NCI-H345 treated with DMSO at 0.1 percent for 48 hours (cell line): Measurements from ENCODE around the gene SELENOK.
A peak's percentile ranks its signal among the peaks of the same experiment; 100 is the strongest.

Experiments
- DNase-seq: peaks from one replicate; lab custom pipeline; 2025; ENCODE audit not compliant: unreplicated experiment; lab: John Stamatoyannopoulos, UW

The SELENOK gene

DNA sequence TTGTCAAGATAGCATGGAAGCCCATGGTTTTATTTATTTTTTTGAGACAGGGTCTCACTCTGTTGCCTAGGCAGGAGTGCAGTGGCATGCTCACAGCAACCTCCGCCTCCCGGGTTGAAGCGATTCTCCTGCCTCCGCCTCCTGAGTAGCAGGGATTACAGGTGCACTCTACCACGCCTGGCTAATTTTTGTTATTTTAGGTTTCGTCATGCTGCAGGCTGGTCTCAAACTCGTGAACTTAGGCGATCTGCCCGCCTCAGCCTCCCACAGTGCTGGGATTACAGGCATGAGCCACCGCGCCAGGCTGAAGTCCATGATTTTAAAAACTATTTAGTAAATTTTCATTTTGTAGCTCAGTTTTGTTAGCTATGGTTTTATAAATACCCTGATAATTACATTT is 7.0 kb downstream of the SELENOK start:
- no peak for DNase-seq

GRCh38 chr3:53883008-53883407 is 8.7 kb downstream of the SELENOK start:
- DNase-seq = no peak

GRCh38 chr3:53881691-53882593 is 9.7 kb downstream of the SELENOK start, which contains the start of gene ACTR8:
ACTR8 (minus strand) TSS chr3:53882152; CDS start chr3:53882101, 51 bp downstream.
- peak; percentile 46 for DNase-seq

GRCh38 chr3:53880396-53881345 is 11.0 kb downstream of the SELENOK start:
- DNase-seq = no peak

- DNase-seq = no peak
Measured at GRCh38 chr3:53865732-53866499, 25.7 kb downstream of the SELENOK start.

DNA sequence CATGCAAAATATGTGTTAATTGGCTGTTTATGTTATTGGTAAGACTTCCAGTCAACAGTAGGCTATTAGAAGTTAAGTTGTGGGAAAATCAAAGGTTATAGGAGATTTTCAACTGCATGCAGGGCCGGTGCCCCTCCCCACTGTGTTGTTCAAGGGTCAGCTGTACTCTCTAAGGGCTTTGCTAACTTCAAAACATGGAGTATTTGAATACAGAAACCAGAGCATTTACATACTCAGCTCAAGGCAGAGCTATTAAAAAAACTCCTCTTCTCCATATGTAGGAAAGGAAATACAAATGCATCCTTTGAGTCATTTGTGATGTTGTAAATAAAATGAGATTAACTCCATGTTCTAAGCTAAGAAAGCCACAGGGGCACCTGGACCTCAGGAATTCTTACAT is 28.5 kb downstream of the SELENOK start:
- DNase-seq = no peak

DNA sequence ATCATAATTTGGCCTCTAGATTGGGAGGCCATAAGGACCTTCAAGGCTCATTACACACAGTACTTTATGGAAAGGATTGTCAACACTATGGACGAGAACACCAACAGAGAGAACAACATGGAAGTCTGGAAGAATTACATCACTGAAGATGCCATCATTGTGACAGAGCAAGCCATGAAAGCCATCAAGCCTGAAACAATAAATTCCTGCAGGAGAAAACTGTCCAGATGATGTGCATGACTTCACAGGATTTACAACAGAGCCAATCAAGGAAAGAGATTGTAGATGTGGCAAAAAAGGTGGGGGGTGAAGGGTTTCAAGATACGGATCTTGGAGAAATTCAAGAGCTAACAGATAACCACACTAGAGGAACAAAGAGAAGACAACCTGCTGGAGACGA is 29.4 kb downstream of the SELENOK start:
- no peak for DNase-seq

GRCh38 chr3:53860196-53860595 is 31.5 kb downstream of the SELENOK start:
- no peak for DNase-seq

DNA sequence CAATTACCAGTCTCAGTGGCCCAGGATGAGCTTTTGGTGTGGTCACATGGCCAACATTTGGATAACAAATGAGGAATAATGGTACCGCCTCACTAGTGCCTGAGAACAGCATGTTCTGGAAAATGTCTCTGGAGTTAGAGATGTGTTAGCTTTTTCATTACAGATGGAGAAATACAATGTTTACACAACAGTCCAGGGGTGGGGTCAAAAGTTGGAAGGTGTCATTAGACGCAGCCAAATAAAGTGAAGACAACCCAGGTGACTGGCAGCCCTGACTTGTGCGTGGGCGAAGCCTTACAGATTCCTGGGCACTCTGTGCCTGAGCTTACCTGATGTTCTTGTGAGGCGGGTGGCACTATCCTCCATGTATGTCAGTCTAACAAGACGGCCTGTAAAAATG is 32.5 kb downstream of the SELENOK start:
- no peak for DNase-seq

GRCh38 chr3:53858096-53858741 is 33.4 kb downstream of the SELENOK start:
- no peak for DNase-seq

GRCh38 chr3:53856964-53857363 is 34.7 kb downstream of the SELENOK start:
- no peak for DNase-seq

DNA sequence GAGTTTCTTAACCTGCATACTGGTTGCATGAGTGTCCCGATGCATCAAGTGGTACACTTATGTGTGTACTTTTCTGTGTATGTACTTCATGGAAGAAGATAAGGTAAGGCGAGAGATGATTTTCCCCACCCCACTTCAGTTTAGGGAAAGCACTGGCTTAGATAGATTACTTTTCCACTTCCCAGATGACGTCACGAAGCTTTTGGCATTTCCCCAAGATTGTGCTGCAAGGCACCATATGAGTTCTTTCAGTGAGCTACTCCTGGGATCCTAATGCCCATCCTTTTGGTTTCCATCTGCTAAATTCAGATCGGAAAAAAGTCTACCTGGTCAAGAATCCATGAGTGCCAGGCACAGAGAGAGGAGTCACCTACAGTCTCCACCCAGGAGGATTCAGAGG is 40.8 kb downstream of the SELENOK start:
- no peak for DNase-seq

DNA sequence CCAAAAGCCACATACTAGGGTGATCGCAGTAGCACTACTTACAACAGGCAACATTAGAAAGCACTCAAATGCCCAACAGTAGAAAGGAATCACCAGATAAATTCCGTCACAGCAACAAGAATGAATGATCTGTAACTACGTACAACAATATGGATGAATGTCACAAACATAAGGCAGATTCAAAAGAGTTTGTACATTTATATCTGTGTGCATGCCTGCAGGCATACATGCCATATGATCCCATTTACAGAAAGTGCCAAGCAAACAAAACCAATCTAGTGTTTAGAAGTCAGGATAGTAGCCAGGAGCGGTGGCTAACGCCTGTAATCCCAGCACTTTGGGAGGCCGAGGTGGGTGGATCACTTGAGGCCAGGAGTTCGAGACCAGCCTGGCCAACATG is 41.7 kb downstream of the SELENOK start:
- DNase-seq = no peak

GRCh38 chr3:53846851-53847155 is 44.9 kb downstream of the SELENOK start:
- DNase-seq = no peak

DNA sequence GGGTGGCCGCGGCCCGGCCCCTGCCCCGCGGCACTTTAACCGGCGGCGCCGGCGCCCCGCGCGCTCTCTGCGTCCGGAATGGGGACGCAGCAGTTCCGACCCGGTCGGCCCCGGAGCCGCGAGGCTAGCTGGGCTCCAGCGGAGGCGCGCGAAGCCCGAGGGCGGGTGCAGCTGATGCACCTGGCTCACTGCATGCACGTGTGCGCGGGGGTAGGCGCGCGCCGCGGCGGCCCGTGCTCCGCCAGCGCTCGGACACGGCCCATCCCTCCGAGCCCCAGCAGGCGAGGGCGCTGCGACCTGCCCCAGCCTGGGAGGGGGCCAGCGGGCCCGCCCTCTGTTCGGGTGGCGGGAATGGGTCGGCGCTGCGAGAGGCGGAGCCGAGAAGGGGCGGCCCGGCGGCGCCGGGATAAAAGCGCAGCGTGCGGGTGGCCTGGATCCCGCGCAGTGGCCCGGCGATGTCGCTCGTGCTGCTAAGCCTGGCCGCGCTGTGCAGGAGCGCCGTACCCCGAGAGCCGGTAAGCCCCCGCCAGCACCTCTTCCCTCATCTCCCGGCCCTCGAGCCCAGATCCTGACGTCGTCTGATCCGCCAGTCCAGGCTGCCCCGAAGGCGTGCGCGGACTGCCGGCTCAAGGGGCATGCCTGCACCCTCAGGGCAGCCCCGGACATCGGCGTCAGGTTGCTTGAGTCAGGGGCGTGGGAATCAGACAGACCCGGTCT is 45.4 kb downstream of the SELENOK start, which contains the start of the genes CHDH and IL17RB:
TSS of gene CHDH (minus strand) at position 286 of the 717 bp plus-strand sequence. CDS start 22,411 bp downstream, outside the sequence.
TSS of gene IL17RB (plus strand) at position 435 of the 717 bp plus-strand sequence. CDS start at position 456, 21 bp downstream.
- peak; percentile 10 for DNase-seq

- no peak for DNase-seq
Measured at GRCh38 chr3:53845881-53846133, 45.9 kb downstream of the SELENOK start.

- no peak for DNase-seq
Measured at GRCh38 chr3:53845103-53845880, 46.4 kb downstream of the SELENOK start.

GRCh38 chr3:53844262-53845102 is 47.2 kb downstream of the SELENOK start:
- DNase-seq = no peak
